A549 treated with CORT108297 at 1 μM for 4 hours (cell line): ENCODE data around the gene KCNJ2. TPM values are rescaled to one million over a fixed set of nuclear protein-coding genes. Genes with fewer than 3 reads are reported as not detected.

Experiments
- total RNA-seq: library from RNA; stranded (reverse); fragments of 200-300 nt; extraction: Qiagen RNA extraction; gene quantifications from 5 replicates; pipeline ENCODE4 v1.2.3, GENCODE V29; 2022

Gene KCNJ2
- 0.06 to 0.09 TPM (median 0.07 TPM) in 5 replicates for total RNA-seq

GRCh38 chr17:70168977-70169708 lies at the start of gene KCNJ2:
Gene KCNJ2 (plus strand): TSS chr17:70169532. CDS start chr17:70175040, 5,508 bp downstream.

Other genes starting within 250 kb of the KCNJ2 start
- gene KCNJ16, start 94.3 kb upstream of the KCNJ2 start, total RNA-seq = 0.13 to 0.27 TPM (median 0.18 TPM) in 5 replicates